ENCODE measurements around the gene SETDB1. TPM values are rescaled to one million over a fixed set of nuclear protein-coding genes. Genes with fewer than 3 reads are reported as not detected.
A peak's percentile ranks its signal among the peaks of the same experiment; 100 is the strongest.

The SETDB1 gene
- total and polyA plus RNA-seq, 2 of the 13 experiments (the other 11 are each of a cell fraction or from before 2014, with no cell fraction given), result 33.1 to 34.6 TPM

GRCh38 chr1:150926097-150926741, at the start of gene SETDB1 (continued):
- peak; percentile 95 for TF ChIP-seq PHF20 (CRISPR knock-in tag; IDR thresholded peaks at IDR 0.05)
- TF ChIP-seq NR2F2 (IDR thresholded peaks at IDR 0.05; ENCODE audit: borderline replicate concordance, low read depth), result no peak; the same call in 1 of the 2 replicates
- TF ChIP-seq HES4 (CRISPR knock-in tag; IDR thresholded peaks at IDR 0.05; ENCODE audit: borderline replicate concordance), result no peak
- 0 out of 2 replicates have a peak, but pooled peaks have one; percentile 31 for TF ChIP-seq SP140L (CRISPR knock-in tag; IDR thresholded peaks at IDR 0.05; ENCODE audit: borderline replicate concordance)
- peak; percentile 99 for TF ChIP-seq NR2C2 (CRISPR knock-in tag; IDR thresholded peaks at IDR 0.05; ENCODE audit: borderline replicate concordance)
- TF ChIP-seq KDM6A (CRISPR knock-in tag; IDR thresholded peaks at IDR 0.05; ENCODE audit: low read depth), result no peak
- TF ChIP-seq NR2F6 (IDR thresholded peaks at IDR 0.05), result 0 out of 2 replicates have a peak, but pooled peaks have one; percentile 16
- TF ChIP-seq NR2F6 (CRISPR knock-in tag; IDR thresholded peaks at IDR 0.05), result peak; percentile 52
- no peak for TF ChIP-seq ZNF101 (CRISPR knock-in tag; IDR thresholded peaks at IDR 0.05; ENCODE audit: borderline replicate concordance, low read depth)
- TF ChIP-seq BCL3 (CRISPR knock-in tag; IDR thresholded peaks at IDR 0.05), result no peak
- no peak for TF ChIP-seq ZNF784 (CRISPR knock-in tag; IDR thresholded peaks at IDR 0.05; ENCODE audit: borderline replicate concordance)
- peak; percentile 92 for TF ChIP-seq ZNF350 (CRISPR knock-in tag; IDR thresholded peaks at IDR 0.05; ENCODE audit: borderline replicate concordance, low read depth)
- no peak for TF ChIP-seq DBP (CRISPR knock-in tag; IDR thresholded peaks at IDR 0.05; ENCODE audit: not compliant biosample characterization)
- TF ChIP-seq RELA (CRISPR knock-in tag; IDR thresholded peaks at IDR 0.05), result no peak
- TF ChIP-seq ZNF781 (CRISPR knock-in tag; IDR thresholded peaks at IDR 0.05; ENCODE audit: borderline replicate concordance, not compliant biosample characterization), result no peak
- TF ChIP-seq ZNF879 (CRISPR knock-in tag; IDR thresholded peaks at IDR 0.05), result no peak
- no peak for TF ChIP-seq DNMT1 (CRISPR knock-in tag; IDR thresholded peaks at IDR 0.05)
- no peak for TF ChIP-seq MBD4 (IDR thresholded peaks at IDR 0.05; ENCODE audit: borderline replicate concordance, low read length)
- peak; percentile 12; the same call in 1 of the 2 replicates for TF ChIP-seq GATA4 (IDR thresholded peaks at IDR 0.05; ENCODE audit: borderline replicate concordance, low read depth)
- TF ChIP-seq ZBTB14 (CRISPR knock-in tag; IDR thresholded peaks at IDR 0.05), result no peak
- no peak for TF ChIP-seq ZNF619 (CRISPR knock-in tag; IDR thresholded peaks at IDR 0.05)
- TF ChIP-seq ZNF503 (CRISPR knock-in tag; IDR thresholded peaks at IDR 0.05), result no peak
- peak; percentile 79; the same call in 1 of the 2 replicates for TF ChIP-seq ZNF788 (CRISPR knock-in tag; IDR thresholded peaks at IDR 0.05; ENCODE audit: borderline replicate concordance)
- TF ChIP-seq YEATS4 (CRISPR knock-in tag; IDR thresholded peaks at IDR 0.05; ENCODE audit: borderline replicate concordance), result peak; percentile 68
- peak; percentile 73 for TF ChIP-seq XRCC5 (optimal IDR thresholded peaks at IDR 0.05; ENCODE audit: low read length)
